ENCODE measurements around the gene TARBP1. TPM values are rescaled to one million over a fixed set of nuclear protein-coding genes. Genes with fewer than 3 reads are reported as not detected.
"Not testable (repeated sequence)": the region's sequence is repeated elsewhere in the genome, so short reads cannot be mapped to it uniquely, and the experiment has no call there.

Gene TARBP1
- total and polyA plus RNA-seq, 2 donors = 8.6 to 52.7 TPM

- H3K36me3 ChIP-seq (ENCODE audit: insufficient read depth) = no peaks in the 10 kb centered on the region
- WGBS = 91% methylated on average over 1 of the region's 1 CpG
- no peak for DNase-seq (ENCODE audit: extremely low spot score)
- no peak overlapping the region for H3K4me3 ChIP-seq (ENCODE audit: low read depth, low read length)
- H3K27ac ChIP-seq (ENCODE audit: low read depth) = no peak overlapping the region
- peaks cover 3% of the 10 kb centered on the region for H3K4me1 ChIP-seq (ENCODE audit: insufficient read depth)
Observed at GRCh38 chr1:234369784-234370183, 109.2 kb downstream of the TARBP1 start.

- Histone ChIP-seq H3K36me3 (ENCODE audit: insufficient read depth) (no peaks in the 10 kb centered on the region), H3K4me1 (ENCODE audit: insufficient read depth) (peaks cover under 1% of the 10 kb centered on the region), H3K27ac (ENCODE audit: low read depth) (no peak overlapping the region), H3K4me3 (ENCODE audit: low read depth, low read length) (no peak overlapping the region)
- no peak for DNase-seq (ENCODE audit: extremely low spot score)
- WGBS = 85% methylated on average over 3 of the region's 3 CpGs
Observed at GRCh38 chr1:234369033-234369430, 109.9 kb downstream of the TARBP1 start.

GRCh38 chr1:234368320-234369032 is 110.5 kb downstream of the TARBP1 start:
- no peak overlapping the region for H3K27ac ChIP-seq (ENCODE audit: low read depth)
- H3K4me3 ChIP-seq (ENCODE audit: low read depth, low read length) = no peak overlapping the region
- DNase-seq (ENCODE audit: extremely low spot score) = no peak
- no peaks in the 10 kb centered on the region for H3K4me1 ChIP-seq (ENCODE audit: insufficient read depth)
- 71% methylated on average over 12 of the region's 12 CpGs for WGBS
- H3K36me3 ChIP-seq (ENCODE audit: insufficient read depth) = no peaks in the 10 kb centered on the region

- WGBS = 83% methylated on average over 2 of the region's 2 CpGs
- H3K4me1 ChIP-seq (ENCODE audit: insufficient read depth) = no peaks in the 10 kb centered on the region
- H3K4me3 ChIP-seq (ENCODE audit: low read depth, low read length) = no peak overlapping the region
- DNase-seq (ENCODE audit: extremely low spot score) = no peak
- H3K36me3 ChIP-seq (ENCODE audit: insufficient read depth) = no peaks in the 10 kb centered on the region
- H3K27ac ChIP-seq (ENCODE audit: low read depth) = no peak overlapping the region
Observed at GRCh38 chr1:234362558-234362957, 116.4 kb downstream of the TARBP1 start.

- DNase-seq (ENCODE audit: extremely low spot score) = no peak
- Histone ChIP-seq H3K36me3 (ENCODE audit: insufficient read depth) (no peaks in the 10 kb centered on the region), H3K27ac (ENCODE audit: low read depth) (no peak overlapping the region), H3K4me3 (ENCODE audit: low read depth, low read length) (no peak overlapping the region), H3K4me1 (ENCODE audit: insufficient read depth) (no peaks in the 10 kb centered on the region)
- WGBS = 82% methylated on average over 3 of the region's 3 CpGs
Observed at GRCh38 chr1:234361102-234361603, 117.8 kb downstream of the TARBP1 start.

GRCh38 chr1:234357831-234358230 is 121.1 kb downstream of the TARBP1 start:
- Histone ChIP-seq H3K4me1 (ENCODE audit: insufficient read depth) (no peaks in the 10 kb centered on the region), H3K36me3 (ENCODE audit: insufficient read depth) (no peaks in the 10 kb centered on the region), H3K4me3 (ENCODE audit: low read depth, low read length) (no peak overlapping the region), H3K27ac (ENCODE audit: low read depth) (no peak overlapping the region)
- no peak for DNase-seq (ENCODE audit: extremely low spot score)

GRCh38 chr1:234356615-234357269 is 122.2 kb downstream of the TARBP1 start:
- not testable (repeated sequence) for H3K36me3 ChIP-seq (ENCODE audit: insufficient read depth); H3K4me3 ChIP-seq (ENCODE audit: low read depth, low read length); H3K4me1 ChIP-seq (ENCODE audit: insufficient read depth); H3K27ac ChIP-seq (ENCODE audit: low read depth); DNase-seq (ENCODE audit: extremely low spot score)
- WGBS = 57% methylated on average over 35 of the region's 35 CpGs

- no peak for DNase-seq (ENCODE audit: extremely low spot score)
- WGBS = 81% methylated on average over 3 of the region's 3 CpGs
- Histone ChIP-seq H3K4me3 (ENCODE audit: low read depth, low read length) (no peak overlapping the region), H3K4me1 (ENCODE audit: insufficient read depth) (no peaks in the 10 kb centered on the region), H3K27ac (ENCODE audit: low read depth) (no peak overlapping the region), H3K36me3 (ENCODE audit: insufficient read depth) (no peaks in the 10 kb centered on the region)
Observed at GRCh38 chr1:234355782-234356510, 123.0 kb downstream of the TARBP1 start.

- no peak for DNase-seq (ENCODE audit: extremely low spot score)
- 45% methylated on average over 4 of the region's 4 CpGs for WGBS
- H3K4me3 ChIP-seq (ENCODE audit: low read depth, low read length) = no peak overlapping the region
- no peaks in the 10 kb centered on the region for H3K4me1 ChIP-seq (ENCODE audit: insufficient read depth)
- H3K36me3 ChIP-seq (ENCODE audit: insufficient read depth) = no peaks in the 10 kb centered on the region
- H3K27ac ChIP-seq (ENCODE audit: low read depth) = no peak overlapping the region
Observed at GRCh38 chr1:234348964-234349363, 130.0 kb downstream of the TARBP1 start.

GRCh38 chr1:234345237-234345636 is 133.7 kb downstream of the TARBP1 start:
- Histone ChIP-seq H3K4me1 (ENCODE audit: insufficient read depth) (no peaks in the 10 kb centered on the region), H3K27ac (ENCODE audit: low read depth) (no peak overlapping the region), H3K36me3 (ENCODE audit: insufficient read depth) (no peaks in the 10 kb centered on the region), H3K4me3 (ENCODE audit: low read depth, low read length) (no peak overlapping the region)
- WGBS = 95% methylated on average over 1 of the region's 1 CpG
- DNase-seq (ENCODE audit: extremely low spot score) = no peak

- DNase-seq (ENCODE audit: extremely low spot score) = no peak
- Histone ChIP-seq H3K4me1 (ENCODE audit: insufficient read depth) (no peaks in the 10 kb centered on the region), H3K27ac (ENCODE audit: low read depth) (no peak overlapping the region), H3K4me3 (ENCODE audit: low read depth, low read length) (no peak overlapping the region), H3K36me3 (ENCODE audit: insufficient read depth) (no peaks in the 10 kb centered on the region)
- WGBS = 67% methylated on average over 5 of the region's 5 CpGs
Observed at GRCh38 chr1:234342774-234343173, 136.2 kb downstream of the TARBP1 start.

All from urinary bladder (tissue), 4 donors.